Forelimb muscle (tissue), 1 donor: ENCODE measurements around the gene RNF138. TPM values are rescaled to one million over a fixed set of nuclear protein-coding genes. Genes with fewer than 3 reads are reported as not detected.
"Not testable (repeated sequence)": the region's sequence is repeated elsewhere in the genome, so short reads cannot be mapped to it uniquely, and the experiment has no call there.

Source experiments
- DNase-seq: peaks from one replicate; pipeline ENCODE4 v3.0.0-alpha.2; 2013; ENCODE audit warnings: low read depth
- polyA plus RNA-seq: library from polyadenylated mRNA; unstranded; fragments of 120-200 nt; gene quantifications from one replicate; pipeline ENCODE4 v1.2.1, GENCODE V29; 2013; ENCODE audit not compliant: insufficient read length

RNF138 gene
- polyA plus RNA-seq, 1 donor, result 26.2 TPM

GRCh38 chr18:32173654-32174053 lies 82.0 kb downstream of the RNF138 start:
- DNase-seq, result no peak

- no peak for DNase-seq
These were observed 83.0 kb downstream of the RNF138 start for GRCh38 chr18:32174719-32175118.

GRCh38 chr18:32175265-32175664 lies 83.6 kb downstream of the RNF138 start:
- peak; percentile 55 for DNase-seq

GRCh38 chr18:32176745-32177144 lies 85.1 kb downstream of the RNF138 start:
- DNase-seq, result not testable (repeated sequence)

- DNase-seq, result no peak
These were observed 85.9 kb downstream of the RNF138 start for GRCh38 chr18:32177530-32177929.

Other genes with a start within 250 kb of the RNF138 start
- 26.3 TPM for gene TRAPPC8, start 148.7 kb upstream of the RNF138 start, polyA plus RNA-seq
- gene RNF125, start 73.0 kb upstream of the RNF138 start, polyA plus RNA-seq, result 10.7 TPM
- gene MEP1B, start 98.2 kb downstream of the RNF138 start, polyA plus RNA-seq, result 0.11 TPM